WERI-Rb-1 (cell line): ENCODE data around the gene DHRSX.
A peak's percentile ranks its signal among the peaks of the same experiment; 100 is the strongest.

Source experiments
- DNase-seq: peaks from one replicate; pipeline ENCODE4 v3.0.0-alpha.2; 2020
- H3K27ac ChIP-seq: fragments of 250-450 bp; sonication (Bioruptor Pico); 2 replicates; pipeline ENCODE4 v1.5.1; 2020; ENCODE audit warnings: mild to moderate bottlenecking, moderate library complexity
- H3K27me3 ChIP-seq: fragments of 250-450 bp; sonication (Bioruptor Pico); 2 replicates; pipeline ENCODE4 v1.5.1; 2021; ENCODE audit warnings: mild to moderate bottlenecking, low read depth, moderate library complexity; ENCODE audit not compliant: insufficient read depth, severe bottlenecking
- H3K36me3 ChIP-seq: fragments of 250-450 bp; sonication (Bioruptor Pico); 2 replicates; pipeline ENCODE4 v1.5.1; 2020; ENCODE audit warnings: mild to moderate bottlenecking, moderate library complexity
- H3K4me3 ChIP-seq: 2 replicates; pipeline ENCODE4 v1.5.1; 2011; ENCODE audit warnings: low read depth, mild to moderate bottlenecking, control low read depth, low read length
- H3K9me3 ChIP-seq: fragments of 250-450 bp; sonication (Bioruptor Pico); 2 replicates; pipeline ENCODE4 v1.5.1; 2021; ENCODE audit warnings: mild to moderate bottlenecking, moderate library complexity; ENCODE audit not compliant: severe bottlenecking
- CTCF ChIP-seq: IDR thresholded peaks from 2 replicates; pipeline ENCODE4 v1.5.1; 2011; ENCODE audit warnings: low read depth, mild to moderate bottlenecking, control low read depth, inconsistent platforms, low read length

DHRSX gene

GRCh38 chrX:2502668-2503519 lies 2.1 kb upstream of the DHRSX start:
- DNase-seq: no peak
- Histone ChIP-seq H3K9me3 (no peaks in the 10 kb centered on the region), H3K27me3 (no peaks in the 10 kb centered on the region), H3K36me3 (peaks cover 8% of the 10 kb centered on the region), H3K4me3 (no peak overlapping the region), H3K27ac (no peak overlapping the region)
- no peak for TF ChIP-seq CTCF

GRCh38 chrX:2502120-2502667 lies 1.4 kb upstream of the DHRSX start:
- no peaks in the 10 kb centered on the region for H3K9me3 ChIP-seq
- H3K36me3 ChIP-seq: peaks cover 15% of the 10 kb centered on the region
- no peak overlapping the region for H3K27ac ChIP-seq
- TF ChIP-seq CTCF: no peak
- H3K27me3 ChIP-seq: no peaks in the 10 kb centered on the region
- H3K4me3 ChIP-seq: no peak overlapping the region
- no peak for DNase-seq

- no peaks in the 10 kb centered on the region for H3K9me3 ChIP-seq
- TF ChIP-seq CTCF: no peak
- peaks cover 20% of the 10 kb centered on the region for H3K36me3 ChIP-seq
- H3K27me3 ChIP-seq: no peaks in the 10 kb centered on the region
- H3K4me3 ChIP-seq: no peak overlapping the region
- H3K27ac ChIP-seq: no peak overlapping the region
- DNase-seq: no peak
Observed at GRCh38 chrX:2501559-2502102, 855 bp upstream of the DHRSX start.

GRCh38 chrX:2500091-2500802 lies 529 bp downstream of the DHRSX start:
- peak overlapping the region; percentile 83 for H3K4me3 ChIP-seq

GRCh38 chrX:2499507-2499906 lies 1.3 kb downstream of the DHRSX start:
- Histone ChIP-seq H3K27ac (peak overlapping the region; percentile 96), H3K4me3 (peak overlapping the region; percentile 83), H3K36me3 (peaks cover 32% of the 10 kb centered on the region), H3K27me3 (no peaks in the 10 kb centered on the region), H3K9me3 (no peaks in the 10 kb centered on the region)
- no peak for DNase-seq
- no peak for TF ChIP-seq CTCF

More at GRCh38 chrX:2500091-2500802, 529 bp downstream of the DHRSX start:
- Histone ChIP-seq H3K27me3 (no peaks in the 10 kb centered on the region), H3K27ac (peak overlapping the region; percentile 96), H3K36me3 (peaks cover 32% of the 10 kb centered on the region), H3K9me3 (no peaks in the 10 kb centered on the region)
- TF ChIP-seq CTCF: peak; percentile 42; the same call in 1 of the 2 replicates
- peak; percentile 44 for DNase-seq
